Karpas-422 (cell line): ENCODE data around the gene NBPF3. TPM values are rescaled to one million over a fixed set of nuclear protein-coding genes. Genes with fewer than 3 reads are reported as not detected.
"Not testable (repeated sequence)": the region's sequence is repeated elsewhere in the genome, so short reads cannot be mapped to it uniquely, and the experiment has no call there.

Experiments used
- DNase-seq: peaks from one replicate; pipeline ENCODE4 v3.0.0-alpha.2; 2015
- H2AFZ ChIP-seq: fragments of 200-600 bp; sonication (generic); 2 replicates; pipeline ENCODE4 v1.6.1; 2014; ENCODE audit warnings: antibody characterized with exemption, low read length, mixed read lengths
- H3K27ac ChIP-seq: fragments of 200-600 bp; sonication (generic); 2 replicates; pipeline ENCODE4 v1.5.1; 2014; ENCODE audit warnings: mild to moderate bottlenecking, low read length, moderate library complexity
- H3K27me3 ChIP-seq: fragments of 200-600 bp; sonication (generic); 2 replicates; pipeline ENCODE4 v1.6.1; 2014; ENCODE audit warnings: low read length, mixed read lengths
- H3K36me3 ChIP-seq: fragments of 200-600 bp; sonication (generic); 2 replicates; pipeline ENCODE4 v1.6.1; 2014; ENCODE audit warnings: low read length, mixed read lengths; ENCODE audit not compliant: insufficient read depth
- H3K4me1 ChIP-seq: fragments of 200-600 bp; sonication (generic); 2 replicates; pipeline ENCODE4 v1.6.1; 2014; ENCODE audit warnings: mild to moderate bottlenecking, low read length, mixed read lengths
- H3K4me2 ChIP-seq: fragments of 200-600 bp; sonication (generic); 2 replicates; pipeline ENCODE4 v1.6.1; 2014; ENCODE audit warnings: low read length, low read depth, mild to moderate bottlenecking; ENCODE audit not compliant: poor library complexity, severe bottlenecking
- H3K4me3 ChIP-seq: fragments of 200-600 bp; sonication (generic); 2 replicates; pipeline ENCODE4 v1.5.1; 2014; ENCODE audit warnings: mild to moderate bottlenecking, antibody characterized with exemption, low read length, mixed read lengths
- H3K79me2 ChIP-seq: fragments of 200-600 bp; sonication (generic); 2 replicates; pipeline ENCODE4 v1.6.1; 2014; ENCODE audit warnings: mild to moderate bottlenecking, low read length, mixed read lengths
- H3K9ac ChIP-seq: fragments of 200-600 bp; sonication (generic); 2 replicates; pipeline ENCODE4 v1.6.0; 2014; ENCODE audit warnings: low read length
- H3K9me2 ChIP-seq: fragments of 200-600 bp; sonication (generic), shearing (Covaris generic); replicated peaks from 2 replicates; pipeline ENCODE4 v1.6.0; 2014; ENCODE audit warnings: mild to moderate bottlenecking, low read length, moderate library complexity; ENCODE audit not compliant: insufficient read depth
- H3K9me3 ChIP-seq: fragments of 300-700, 200-600 bp; sonication (generic); 2 replicates; pipeline ENCODE4 v1.6.1; 2014; ENCODE audit warnings: low read length, mixed read lengths
- H4K20me1 ChIP-seq: fragments of 200-600 bp; sonication (generic); 2 replicates; pipeline ENCODE4 v1.6.1; 2014; ENCODE audit warnings: mild to moderate bottlenecking, antibody characterized with exemption, low read length, low read depth; ENCODE audit not compliant: insufficient read depth
- total RNA-seq: library from RNA; depleted of rRNA; stranded (reverse); fragments of >200 nt; shearing (Covaris generic); gene quantifications from 2 replicates; pipeline ENCODE4 v1.2.3, GENCODE V29; 2014; ENCODE audit warnings: low replicate concordance

The NBPF3 gene
- total RNA-seq, 1 experiment from 2014 or later: 3.6 TPM

DNA sequence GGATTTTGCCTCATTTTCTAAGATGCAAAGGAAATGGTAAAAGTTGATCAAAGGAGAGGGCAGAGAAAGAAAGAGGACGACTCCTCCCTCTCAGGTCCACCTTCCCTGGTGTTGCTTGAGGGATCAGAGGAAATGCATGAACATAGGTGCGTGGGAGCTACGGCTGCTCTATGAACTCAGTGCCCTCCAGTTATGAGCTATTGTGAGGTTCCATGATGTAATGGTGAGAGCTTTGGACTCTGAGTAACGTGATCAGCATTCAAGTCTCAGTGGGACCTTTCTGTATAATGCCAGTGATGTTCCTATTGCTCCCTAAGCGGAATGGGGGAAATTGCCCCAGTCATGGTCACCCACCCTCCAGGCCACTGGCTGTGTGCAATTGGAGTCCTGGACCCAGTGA lies 25.9 kb upstream of the NBPF3 start:
- peaks cover 13% of the 10 kb centered on the region for H3K4me1 ChIP-seq
- H4K20me1 ChIP-seq: no peaks in the 10 kb centered on the region
- H3K36me3 ChIP-seq: no peaks in the 10 kb centered on the region
- H2AFZ ChIP-seq: no peak overlapping the region
- H3K27me3 ChIP-seq: no peaks in the 10 kb centered on the region
- H3K27ac ChIP-seq: no peak overlapping the region
- H3K79me2 ChIP-seq: no peaks in the 10 kb centered on the region
- no peak for DNase-seq
- H3K9me2 ChIP-seq: no peaks in the 10 kb centered on the region
- H3K4me2 ChIP-seq: no peak overlapping the region
- H3K4me3 ChIP-seq: no peak overlapping the region
- no peak overlapping the region for H3K9ac ChIP-seq
- no peaks in the 10 kb centered on the region for H3K9me3 ChIP-seq

- H3K9me3 ChIP-seq, H3K36me3 ChIP-seq, H3K9me2 ChIP-seq, H2AFZ ChIP-seq, H3K4me3 ChIP-seq, H3K4me1 ChIP-seq, H4K20me1 ChIP-seq, H3K9ac ChIP-seq, H3K27ac ChIP-seq, H3K79me2 ChIP-seq, H3K27me3 ChIP-seq, H3K4me2 ChIP-seq, DNase-seq: not testable (repeated sequence)
These were observed 19.6 kb upstream of the NBPF3 start for GRCh38 chr1:21420378-21420777.

GRCh38 chr1:21421307-21421706 lies 18.6 kb upstream of the NBPF3 start:
- H3K9me3 ChIP-seq, H3K79me2 ChIP-seq, H3K9me2 ChIP-seq, H4K20me1 ChIP-seq, H3K27me3 ChIP-seq, H3K36me3 ChIP-seq, H3K4me1 ChIP-seq, H2AFZ ChIP-seq, H3K27ac ChIP-seq, H3K4me3 ChIP-seq, H3K4me2 ChIP-seq, DNase-seq, H3K9ac ChIP-seq: not testable (repeated sequence)

DNA sequence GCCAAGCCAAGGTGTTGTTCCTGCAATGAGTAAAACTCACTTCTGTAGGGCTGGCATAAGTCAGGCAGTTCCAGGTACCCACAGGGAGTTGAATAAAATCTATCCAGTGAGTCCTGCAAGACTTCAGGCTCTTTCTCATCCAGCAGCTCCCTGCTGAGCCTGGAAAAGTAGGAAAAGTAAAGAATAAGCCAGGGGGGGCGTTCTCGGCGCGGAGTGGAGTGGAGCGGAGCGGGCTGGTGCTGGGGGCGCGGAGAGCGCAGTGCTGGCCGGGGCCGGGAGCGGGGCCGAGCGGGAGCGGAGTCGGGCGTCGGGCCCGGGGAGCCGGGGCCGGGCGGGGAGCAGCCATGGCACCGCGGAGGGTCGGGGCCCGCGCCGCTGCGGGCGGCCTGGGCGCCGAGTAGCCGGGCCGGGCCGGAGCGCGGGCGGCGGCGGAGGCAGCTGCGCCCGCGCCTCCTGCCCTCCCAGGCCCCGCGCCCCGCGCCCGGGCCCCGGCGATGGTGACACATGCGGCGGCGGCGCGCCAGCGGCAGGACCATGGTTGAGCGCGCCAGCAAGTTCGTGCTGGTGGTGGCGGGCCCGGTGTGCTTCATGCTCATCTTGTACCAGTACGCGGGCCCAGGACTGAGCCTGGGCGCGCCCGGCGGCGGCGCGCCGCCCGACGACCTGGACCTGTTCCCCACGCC lies 12.0 kb upstream of the NBPF3 start:
- DNase-seq, H4K20me1 ChIP-seq, H3K27me3 ChIP-seq, H3K36me3 ChIP-seq, H2AFZ ChIP-seq, H3K9me3 ChIP-seq, H3K9me2 ChIP-seq, H3K79me2 ChIP-seq, H3K9ac ChIP-seq, H3K4me3 ChIP-seq, H3K4me2 ChIP-seq, H3K4me1 ChIP-seq, H3K27ac ChIP-seq: not testable (repeated sequence)

DNA sequence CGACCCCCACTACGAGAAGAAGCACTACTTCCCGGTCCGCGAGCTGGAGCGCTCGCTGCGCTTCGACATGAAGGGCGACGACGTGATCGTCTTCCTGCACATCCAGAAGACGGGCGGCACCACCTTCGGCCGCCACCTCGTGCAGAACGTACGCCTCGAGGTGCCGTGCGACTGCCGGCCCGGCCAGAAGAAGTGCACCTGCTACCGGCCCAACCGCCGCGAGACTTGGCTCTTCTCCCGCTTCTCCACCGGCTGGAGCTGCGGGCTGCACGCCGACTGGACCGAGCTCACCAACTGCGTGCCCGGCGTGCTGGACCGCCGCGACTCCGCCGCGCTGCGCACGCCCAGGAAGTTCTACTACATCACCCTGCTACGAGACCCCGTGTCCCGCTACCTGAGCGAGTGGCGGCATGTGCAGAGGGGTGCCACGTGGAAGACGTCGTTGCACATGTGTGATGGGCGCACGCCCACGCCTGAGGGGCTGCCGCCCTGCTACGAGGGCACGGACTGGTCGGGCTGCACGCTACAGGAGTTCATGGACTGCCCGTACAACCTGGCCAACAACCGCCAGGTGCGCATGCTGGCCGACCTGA lies 11.4 kb upstream of the NBPF3 start:
- not testable (repeated sequence) for H3K27ac ChIP-seq, DNase-seq, H3K9me2 ChIP-seq, H4K20me1 ChIP-seq, H2AFZ ChIP-seq, H3K36me3 ChIP-seq, H3K9ac ChIP-seq, H3K4me1 ChIP-seq, H3K4me3 ChIP-seq, H3K27me3 ChIP-seq, H3K4me2 ChIP-seq, H3K9me3 ChIP-seq, H3K79me2 ChIP-seq

DNA sequence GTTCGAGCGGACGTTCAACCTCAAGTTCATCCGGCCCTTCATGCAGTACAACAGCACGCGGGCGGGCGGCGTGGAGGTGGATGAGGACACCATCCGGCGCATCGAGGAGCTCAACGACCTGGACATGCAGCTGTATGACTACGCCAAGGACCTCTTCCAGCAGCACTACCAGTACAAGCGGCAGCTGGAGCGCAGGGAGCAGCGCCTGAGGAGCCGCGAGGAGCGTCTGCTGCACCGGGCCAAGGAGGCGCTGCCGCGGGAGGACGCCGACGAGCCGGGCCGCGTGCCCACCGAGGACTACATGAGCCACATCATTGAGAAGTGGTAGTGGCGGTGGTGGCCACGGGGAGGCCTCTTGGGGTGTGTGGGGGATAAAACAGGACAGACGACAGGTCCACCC lies 10.7 kb upstream of the NBPF3 start:
- H3K9me2 ChIP-seq, H3K36me3 ChIP-seq, H3K9ac ChIP-seq, H3K27me3 ChIP-seq, H3K27ac ChIP-seq, H3K4me2 ChIP-seq, H3K79me2 ChIP-seq, H2AFZ ChIP-seq, H3K4me3 ChIP-seq, H4K20me1 ChIP-seq, H3K4me1 ChIP-seq, DNase-seq, H3K9me3 ChIP-seq: not testable (repeated sequence)

GRCh38 chr1:21430875-21431274 lies 9.1 kb upstream of the NBPF3 start:
- H3K9me3 ChIP-seq, H4K20me1 ChIP-seq, H3K4me1 ChIP-seq, H3K27ac ChIP-seq, H3K27me3 ChIP-seq, H3K9ac ChIP-seq, H3K4me3 ChIP-seq, H3K9me2 ChIP-seq, DNase-seq, H3K4me2 ChIP-seq, H3K36me3 ChIP-seq, H3K79me2 ChIP-seq, H2AFZ ChIP-seq: not testable (repeated sequence)

GRCh38 chr1:21434394-21434793 lies 5.5 kb upstream of the NBPF3 start:
- no peak for DNase-seq
- no peaks in the 10 kb centered on the region for H3K79me2 ChIP-seq
- no peak overlapping the region for H3K27ac ChIP-seq
- no peak overlapping the region for H3K4me3 ChIP-seq
- H4K20me1 ChIP-seq: no peaks in the 10 kb centered on the region
- no peaks in the 10 kb centered on the region for H3K9me2 ChIP-seq
- H3K4me1 ChIP-seq: peaks cover 2% of the 10 kb centered on the region
- H3K9ac ChIP-seq: no peak overlapping the region
- H2AFZ ChIP-seq: no peak overlapping the region
- no peaks in the 10 kb centered on the region for H3K36me3 ChIP-seq
- H3K27me3 ChIP-seq: no peaks in the 10 kb centered on the region
- no peaks in the 10 kb centered on the region for H3K9me3 ChIP-seq
- no peak overlapping the region for H3K4me2 ChIP-seq
